ENCODE results near the gene PRKAG2. TPM values are rescaled to one million over a fixed set of nuclear protein-coding genes. Genes with fewer than 3 reads are reported as not detected.

PRKAG2 gene
- total RNA-seq, 1 donor from 2014 or later: 35.6 TPM

GRCh38 chr7:151611041-151611440 lies 265.9 kb downstream of the PRKAG2 start:
- Histone ChIP-seq H3K4me3 (no peak overlapping the region), H3K36me3 (peaks cover 4% of the 10 kb centered on the region), H3K27me3 (no peaks in the 10 kb centered on the region), H3K9me3 (no peaks in the 10 kb centered on the region), H3K4me1 (no peaks in the 10 kb centered on the region), H3K27ac (no peak overlapping the region)
- no peak for TF ChIP-seq CTCF (IDR thresholded peaks at IDR 0.05)
- DNase-seq (no peak), ATAC-seq (peak; percentile 56)
- intact Hi-C loops (cut with DNase I): no loop called here

GRCh38 chr7:151608031-151608551 lies 268.8 kb downstream of the PRKAG2 start:
- H3K4me1 ChIP-seq: no peaks in the 10 kb centered on the region
- ATAC-seq (no peak), DNase-seq (no peak)
- intact Hi-C loops (cut with DNase I): no loop called here
- no peak overlapping the region for H3K27ac ChIP-seq
- H3K4me3 ChIP-seq: no peak overlapping the region
- no peaks in the 10 kb centered on the region for H3K27me3 ChIP-seq
- TF ChIP-seq CTCF (IDR thresholded peaks at IDR 0.05): no peak
- H3K36me3 ChIP-seq: peaks cover 4% of the 10 kb centered on the region
- H3K9me3 ChIP-seq: no peaks in the 10 kb centered on the region

- Histone ChIP-seq H3K27me3 (no peaks in the 10 kb centered on the region), H3K36me3 (peaks cover 4% of the 10 kb centered on the region), H3K4me3 (no peak overlapping the region), H3K27ac (no peak overlapping the region), H3K4me1 (no peaks in the 10 kb centered on the region), H3K9me3 (no peaks in the 10 kb centered on the region)
- ATAC-seq: no peak
- intact Hi-C loops (cut with DNase I): no loop called here
- DNase-seq: no peak
- no peak for TF ChIP-seq CTCF (IDR thresholded peaks at IDR 0.05)
These were observed 269.4 kb downstream of the PRKAG2 start for GRCh38 chr7:151607464-151607867.

- ATAC-seq (no peak), DNase-seq (no peak)
- Histone ChIP-seq H3K4me1 (peaks cover 5% of the 10 kb centered on the region), H3K36me3 (no peaks in the 10 kb centered on the region), H3K27ac (no peak overlapping the region), H3K4me3 (no peak overlapping the region), H3K9me3 (no peaks in the 10 kb centered on the region), H3K27me3 (no peaks in the 10 kb centered on the region)
- TF ChIP-seq CTCF (IDR thresholded peaks at IDR 0.05): no peak
- intact Hi-C loops (cut with DNase I): no loop called here
These were observed 273.0 kb downstream of the PRKAG2 start for GRCh38 chr7:151603951-151604350.

- Histone ChIP-seq H3K9me3 (no peaks in the 10 kb centered on the region), H3K27ac (no peak overlapping the region), H3K4me3 (no peak overlapping the region), H3K4me1 (peaks cover 5% of the 10 kb centered on the region), H3K36me3 (no peaks in the 10 kb centered on the region), H3K27me3 (no peaks in the 10 kb centered on the region)
- intact Hi-C loops (cut with DNase I): no loop called here
- ATAC-seq (no peak), DNase-seq (no peak)
- no peak for TF ChIP-seq CTCF (IDR thresholded peaks at IDR 0.05)
These were observed 275.2 kb downstream of the PRKAG2 start for GRCh38 chr7:151601521-151602305.

Data from upper lobe of right lung (tissue), 1 donor.